ENCODE results near the gene PPP1R8.
"Not testable (repeated sequence)": the region's sequence is repeated elsewhere in the genome, so short reads cannot be mapped to it uniquely, and the experiment has no call there.

The PPP1R8 gene

GRCh38 chr1:27865821-27866220, 35.2 kb downstream of the PPP1R8 start:
- no peak for DNase-seq (ENCODE audit: low read depth)
- TF ChIP-seq MAX (IDR thresholded peaks at IDR 0.05; ENCODE audit: low read depth, low read length) (no peak), POLR2A (IDR thresholded peaks at IDR 0.05; ENCODE audit: extremely low read depth, insufficient read length) (no peak), MYC (IDR thresholded peaks at IDR 0.05; ENCODE audit: low read depth, low read length) (no peak), CTCF (IDR thresholded peaks at IDR 0.05; ENCODE audit: low read depth, low read length) (no peak)
- no peak overlapping the region for H3K4me3 ChIP-seq (ENCODE audit: low read depth, low read length)

- TF ChIP-seq MAX (IDR thresholded peaks at IDR 0.05; ENCODE audit: low read depth, low read length) = no peak
- TF ChIP-seq MYC (IDR thresholded peaks at IDR 0.05; ENCODE audit: low read depth, low read length) = no peak
- TF ChIP-seq POLR2A (IDR thresholded peaks at IDR 0.05; ENCODE audit: extremely low read depth, insufficient read length) = no peak
- TF ChIP-seq CTCF (IDR thresholded peaks at IDR 0.05; ENCODE audit: low read depth, low read length) = no peak
- no peak for DNase-seq (ENCODE audit: low read depth)
- H3K4me3 ChIP-seq (ENCODE audit: low read depth, low read length) = no peak overlapping the region
Observed at GRCh38 chr1:27868556-27868931, 38.0 kb downstream of the PPP1R8 start.

GRCh38 chr1:27868932-27869718, 38.5 kb downstream of the PPP1R8 start:
- DNase-seq (ENCODE audit: low read depth) = peak; percentile 82
- H3K4me3 ChIP-seq (ENCODE audit: low read depth, low read length) = peak overlapping the region; percentile 18
- TF ChIP-seq MYC (IDR thresholded peaks at IDR 0.05; ENCODE audit: low read depth, low read length) = peak; percentile 24
- TF ChIP-seq CTCF (IDR thresholded peaks at IDR 0.05; ENCODE audit: low read depth, low read length) = no peak
- peak; percentile 69 for TF ChIP-seq MAX (IDR thresholded peaks at IDR 0.05; ENCODE audit: low read depth, low read length)

- TF ChIP-seq MYC (IDR thresholded peaks at IDR 0.05; ENCODE audit: low read depth, low read length) (no peak), POLR2A (IDR thresholded peaks at IDR 0.05; ENCODE audit: extremely low read depth, insufficient read length) (no peak), CTCF (IDR thresholded peaks at IDR 0.05; ENCODE audit: low read depth, low read length) (no peak), MAX (IDR thresholded peaks at IDR 0.05; ENCODE audit: low read depth, low read length) (no peak)
- peak overlapping the region; percentile 18 for H3K4me3 ChIP-seq (ENCODE audit: low read depth, low read length)
- no peak for DNase-seq (ENCODE audit: low read depth)
Observed at GRCh38 chr1:27869719-27870085, 39.1 kb downstream of the PPP1R8 start.

- H3K4me3 ChIP-seq (ENCODE audit: low read depth, low read length); DNase-seq (ENCODE audit: low read depth): not testable (repeated sequence)
Observed at GRCh38 chr1:27871076-27871475, 40.5 kb downstream of the PPP1R8 start.

- no peak for TF ChIP-seq MAX (IDR thresholded peaks at IDR 0.05; ENCODE audit: low read depth, low read length)
- no peak for TF ChIP-seq CTCF (IDR thresholded peaks at IDR 0.05; ENCODE audit: low read depth, low read length)
- TF ChIP-seq POLR2A (IDR thresholded peaks at IDR 0.05; ENCODE audit: extremely low read depth, insufficient read length) = no peak
- TF ChIP-seq MYC (IDR thresholded peaks at IDR 0.05; ENCODE audit: low read depth, low read length) = no peak
- peak; percentile 68 for DNase-seq (ENCODE audit: low read depth)
Observed at GRCh38 chr1:27872059-27872801, 41.6 kb downstream of the PPP1R8 start, which contains the start of gene THEMIS2. THEMIS2 (plus strand) TSS chr1:27872544; CDS start chr1:27872572, 28 bp downstream.

More at GRCh38 chr1:27872059-27872801, 41.6 kb downstream of the PPP1R8 start, which contains the start of gene THEMIS2:
- H3K4me3 ChIP-seq (ENCODE audit: low read depth, low read length) = peak within 1 kb of the TSS; percentile 69
